Naive B cell (primary cell): ENCODE data around the gene CYTL1. TPM values are rescaled to one million over a fixed set of nuclear protein-coding genes. Genes with fewer than 3 reads are reported as not detected.

Source experiments
- ATAC-seq, 2 donors: fragments of 150-1000 bp; cut with Tn5 transposase; 2 replicates each; pipeline ENCODE4 v1.10.0; 2021; ENCODE audit warnings: low read depth in 2 of 2, mild to moderate bottlenecking in 2 of 2, moderate library complexity in 2 of 2
- DNase-seq: peaks from one replicate; pipeline ENCODE4 v3.0.0; 2022
- H3K27ac Mint-ChIP-seq, 6 donors: one replicate each; pipeline ENCODE4 v1.8.0; 2020 to 2022; ENCODE audit warnings: mild to moderate bottlenecking in 6 of 6, mixed read lengths in 6 of 6, moderate library complexity in 5 of 6, inconsistent platforms in 2 of 6
- H3K27me3 Mint-ChIP-seq, 3 donors: one replicate each; pipeline ENCODE4 v1.8.0; 2021 to 2022; ENCODE audit warnings: mixed read lengths in 3 of 3, mild to moderate bottlenecking in 1 of 3
- H3K36me3 Mint-ChIP-seq, 2 donors: one replicate each; pipeline ENCODE4 v1.8.0; 2020 to 2022; ENCODE audit warnings: mixed read lengths in 2 of 2, inconsistent platforms in 1 of 2, mild to moderate bottlenecking in 1 of 2
- H3K4me1 Mint-ChIP-seq, 3 donors: one replicate each; pipeline ENCODE4 v1.8.0; 2020 to 2022; ENCODE audit warnings: mixed read lengths in 3 of 3, inconsistent platforms in 1 of 3, mild to moderate bottlenecking in 1 of 3, moderate library complexity in 1 of 3
- H3K4me3 Mint-ChIP-seq, 8 donors: one replicate each; pipeline ENCODE4 v1.8.0; 2020 to 2022; ENCODE audit warnings: mild to moderate bottlenecking in 8 of 8, mixed read lengths in 8 of 8, moderate library complexity in 8 of 8, inconsistent platforms in 2 of 8
- H3K9me3 Mint-ChIP-seq, 7 donors: one replicate each; pipeline ENCODE4 v1.8.0; 2020 to 2022; ENCODE audit warnings: mixed read lengths in 7 of 7, mild to moderate bottlenecking in 5 of 7, inconsistent platforms in 2 of 7, moderate library complexity in 1 of 7
- polyA plus RNA-seq, 6 donors: library from polyadenylated mRNA; unstranded; fragments of 300-500 nt; fragmentation: Illumina TruSeq; gene quantifications; one replicate each; pipeline ENCODE4 v1.2.3, GENCODE V29; 2021; ENCODE audit warnings: low read depth in 6 of 6

CYTL1 gene
- polyA plus RNA-seq, 6 donors from 2014 or later = not detected

DNA sequence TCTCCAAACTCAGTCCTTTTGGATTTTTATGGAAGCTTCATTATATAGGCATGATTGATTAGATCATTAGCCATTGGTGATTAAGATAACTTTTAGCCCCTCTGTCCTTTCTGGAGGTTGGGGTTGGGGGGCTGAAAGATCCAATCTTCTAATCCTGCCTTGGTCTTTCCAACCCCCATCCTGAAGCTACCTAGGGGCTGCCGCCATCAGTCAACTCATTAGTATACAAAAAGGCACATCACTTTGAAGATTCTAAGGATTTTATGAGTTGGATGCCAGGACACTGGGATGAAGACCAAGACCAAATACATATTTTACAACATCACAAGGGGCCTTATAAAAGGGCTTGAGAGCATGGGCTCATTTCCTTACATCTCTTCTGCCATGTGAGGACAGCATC lies 47.5 kb downstream of the CYTL1 start:
- Mint-ChIP-seq H3K27ac (no peak overlapping the region), H3K9me3 (peaks cover 14 to 34% (median 28%) of the 10 kb centered on the region in 7 donors), H3K36me3 (peaks cover 10 to 21% of the 10 kb centered on the region in 2 donors), H3K4me1 (no peaks in the 10 kb centered on the region), H3K4me3 (no peak overlapping the region), H3K27me3 (peaks cover 0 to 18% (median 16%) of the 10 kb centered on the region in 3 donors)
- no peak for DNase-seq
- ATAC-seq = no peak

DNA sequence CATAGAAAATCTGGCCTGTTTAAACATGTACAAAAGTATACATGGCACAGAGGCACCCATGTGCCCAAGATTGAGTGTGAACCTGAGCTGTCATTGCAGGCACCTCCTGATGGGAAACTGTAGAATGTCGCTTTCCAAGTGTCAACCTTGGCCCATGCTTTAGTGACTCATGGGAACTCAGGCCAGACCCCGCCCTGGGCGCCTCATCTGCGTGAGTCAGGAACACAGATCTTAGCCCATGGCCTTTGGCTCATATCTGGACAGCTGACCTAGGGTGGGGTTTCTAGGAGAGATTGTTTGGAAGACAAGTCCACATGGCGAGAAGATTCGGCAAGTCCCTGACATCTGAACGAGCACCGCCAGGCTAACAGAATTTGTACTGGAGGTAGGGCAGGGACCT lies 50.0 kb downstream of the CYTL1 start:
- ATAC-seq = no peak
- H3K9me3 Mint-ChIP-seq = peaks cover 8 to 22% (median 12%) of the 10 kb centered on the region in 7 donors
- no peak for DNase-seq
- no peak overlapping the region for H3K27ac Mint-ChIP-seq
- H3K36me3 Mint-ChIP-seq = peaks cover 14 to 17% of the 10 kb centered on the region in 2 donors
- H3K27me3 Mint-ChIP-seq = peaks cover 0 to 18% (median 16%) of the 10 kb centered on the region in 3 donors
- no peak overlapping the region for H3K4me3 Mint-ChIP-seq
- H3K4me1 Mint-ChIP-seq = no peaks in the 10 kb centered on the region

DNA sequence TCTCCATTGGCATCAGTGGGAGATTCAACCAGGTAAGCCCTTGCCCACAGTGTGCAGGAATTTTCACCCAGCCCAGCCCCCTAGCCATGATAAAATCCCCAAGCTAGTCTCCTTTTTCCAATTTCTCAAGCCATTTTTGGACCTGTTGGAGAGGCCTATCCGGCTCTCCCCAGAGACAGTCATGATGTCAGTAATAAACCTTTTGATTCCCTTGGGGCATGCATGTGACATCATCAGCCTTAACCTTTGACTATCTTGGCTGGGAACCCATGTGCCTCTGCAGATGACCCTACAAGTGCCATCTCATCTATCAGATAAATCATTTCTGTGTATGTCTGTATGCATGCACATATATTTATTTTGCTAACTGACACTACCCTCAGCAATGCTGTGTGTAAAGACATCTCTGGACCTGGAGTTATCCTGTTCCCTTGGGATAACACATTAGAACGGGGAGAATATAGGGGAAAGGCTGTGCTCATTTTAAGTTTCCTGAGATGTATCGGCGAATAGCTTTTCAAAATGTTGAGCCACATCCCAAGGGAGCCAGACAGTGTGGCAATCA lies 51.0 kb downstream of the CYTL1 start:
- peaks cover 0 to 11% (median 8%) of the 10 kb centered on the region in 3 donors for H3K27me3 Mint-ChIP-seq
- peaks cover 11 to 16% of the 10 kb centered on the region in 2 donors for H3K36me3 Mint-ChIP-seq
- peaks cover 8 to 25% (median 15%) of the 10 kb centered on the region in 7 donors for H3K9me3 Mint-ChIP-seq
- ATAC-seq (no peak), DNase-seq (no peak)
- no peak overlapping the region for H3K4me3 Mint-ChIP-seq
- H3K4me1 Mint-ChIP-seq = no peaks in the 10 kb centered on the region
- no peak overlapping the region for H3K27ac Mint-ChIP-seq

Other genes with a start within 250 kb of the CYTL1 start
- gene MSX1, start 159.8 kb downstream of the CYTL1 start, polyA plus RNA-seq = not detected
- gene STK32B, start 32.0 kb upstream of the CYTL1 start, polyA plus RNA-seq = 1 to 10 TPM in 3 of 6 donors, under 1 TPM in 1, not detected in 2; 0.27 to 4.7 (median 1.2) TPM